Adrenal gland (tissue), 5 donors: ENCODE results near the gene TBXAS1.

Experiments used
- CTCF ChIP-seq, 6 experiments: fragments of 450-650 bp in 4 of 6; fragments of 200-600 bp in 2 of 6; sonication (generic) in 1 of 6; IDR thresholded peaks; 1 replicate in 5 of 6; 2 replicates in 1 of 6; pipeline versions ENCODE4 v1.5.1 to v1.8.0; 2016 to 2021; ENCODE audit warnings: antibody characterized with exemption in 6 of 6, mild to moderate bottlenecking in 2 of 6, moderate library complexity in 1 of 6
- POLR2A ChIP-seq, 2 donors: fragments of 450-650 bp; IDR thresholded peaks; one replicate each; pipeline ENCODE4 v1.6.1; 2017; ENCODE audit warnings: antibody characterized with exemption in 2 of 2, mild to moderate bottlenecking in 2 of 2, moderate library complexity in 1 of 2
- donor health status: DM: no; HTN: no; CAD: no.

- TF ChIP-seq CTCF (IDR thresholded peaks at IDR 0.05), result no peak
- TF ChIP-seq POLR2A (IDR thresholded peaks at IDR 0.05), result no peak
Observed at GRCh38 chr7:139873593-139874301, 44.7 kb downstream of the TBXAS1 start.
